Left forelimb (tissue), 1 donor: ENCODE data around the gene KCNJ12.
"Not testable (repeated sequence)": the region's sequence is repeated elsewhere in the genome, so short reads cannot be mapped to it uniquely, and the experiment has no call there.

ENCODE experiments used
- DNase-seq: peaks from one replicate; pipeline ENCODE4 v3.0.0-alpha.2; 2018; ENCODE audit warnings: low spot score

KCNJ12 gene

GRCh38 chr17:21376081-21376758 lies at the start of gene KCNJ12:
KCNJ12 (plus strand) TSS chr17:21376357; CDS start chr17:21415343, 38,986 bp downstream.
- DNase-seq = peak; percentile 74

- DNase-seq = not testable (repeated sequence)
These were observed 48.2 kb upstream of the KCNJ12 start for GRCh38 chr17:21327921-21328320.

- not testable (repeated sequence) for DNase-seq
These were observed 47.4 kb upstream of the KCNJ12 start for GRCh38 chr17:21328778-21329177.

GRCh38 chr17:21330436-21331160 lies 45.6 kb upstream of the KCNJ12 start:
- no peak for DNase-seq

GRCh38 chr17:21336541-21337294 lies 39.4 kb upstream of the KCNJ12 start:
- DNase-seq = not testable (repeated sequence)

- DNase-seq = not testable (repeated sequence)
These were observed 38.1 kb upstream of the KCNJ12 start for GRCh38 chr17:21337981-21338625.

GRCh38 chr17:21339011-21339410 lies 37.1 kb upstream of the KCNJ12 start:
- no peak for DNase-seq

- not testable (repeated sequence) for DNase-seq
These were observed 36.6 kb upstream of the KCNJ12 start for GRCh38 chr17:21339571-21339970.

GRCh38 chr17:21340407-21340806 lies 35.8 kb upstream of the KCNJ12 start:
- not testable (repeated sequence) for DNase-seq

GRCh38 chr17:21341279-21341678 lies 34.9 kb upstream of the KCNJ12 start:
- not testable (repeated sequence) for DNase-seq

- DNase-seq = not testable (repeated sequence)
These were observed 34.1 kb upstream of the KCNJ12 start for GRCh38 chr17:21341925-21342540.

GRCh38 chr17:21343061-21343949 lies 32.9 kb upstream of the KCNJ12 start:
- not testable (repeated sequence) for DNase-seq

- not testable (repeated sequence) for DNase-seq
These were observed 31.4 kb upstream of the KCNJ12 start for GRCh38 chr17:21344801-21345200.

- no peak for DNase-seq
These were observed 30.9 kb upstream of the KCNJ12 start for GRCh38 chr17:21345236-21345635.

GRCh38 chr17:21346107-21346506 lies 30.1 kb upstream of the KCNJ12 start:
- not testable (repeated sequence) for DNase-seq

- not testable (repeated sequence) for DNase-seq
These were observed 29.4 kb upstream of the KCNJ12 start for GRCh38 chr17:21346651-21347250.

- not testable (repeated sequence) for DNase-seq
These were observed 28.5 kb upstream of the KCNJ12 start for GRCh38 chr17:21347660-21348059.

GRCh38 chr17:21348081-21348925 lies 27.9 kb upstream of the KCNJ12 start:
- DNase-seq = not testable (repeated sequence)

- not testable (repeated sequence) for DNase-seq
These were observed 27.3 kb upstream of the KCNJ12 start for GRCh38 chr17:21348926-21349261.
